Left lung (tissue), 10 donors: ENCODE data around the gene CNTN4. TPM values are rescaled to one million over a fixed set of nuclear protein-coding genes. Genes with fewer than 3 reads are reported as not detected.

Experiments
- ATAC-seq: fragments of 200-7000 bp; cut with Tn5 transposase; one replicate; pipeline ENCODE4 v1.9.1; 2020; ENCODE audit warnings: moderate library complexity
- DNase-seq, 4 donors: peaks; one replicate each; pipeline ENCODE4 v3.0.0-alpha.2; 2013 to 2020
- H3K27ac ChIP-seq, 2 donors: fragments of 200-600 bp; sonication (generic) in 1 of 2; one replicate each; pipeline versions ENCODE4 v1.5.0 to v1.8.0; 2020 to 2021
- H3K27me3 ChIP-seq, 2 donors: fragments of 200-600 bp; sonication (generic) in 1 of 2; one replicate each; pipeline versions ENCODE4 v1.5.0 to v1.8.0; 2020 to 2021
- H3K36me3 ChIP-seq, 2 donors: fragments of 200-600 bp; sonication (generic) in 1 of 2; one replicate each; pipeline versions ENCODE4 v1.5.0 to v1.8.0; 2020 to 2021
- H3K4me1 ChIP-seq, 2 donors: fragments of 200-600 bp; one replicate each; pipeline ENCODE4 v1.8.0; 2021
- H3K4me3 ChIP-seq, 2 donors: fragments of 200-600 bp; sonication (generic) in 1 of 2; one replicate each; pipeline versions ENCODE4 v1.5.0 to v1.8.0; 2020 to 2021; ENCODE audit warnings: mild to moderate bottlenecking in 1 of 2
- H3K9me3 ChIP-seq, 2 donors: fragments of 200-600 bp; sonication (generic) in 1 of 2; one replicate each; pipeline versions ENCODE4 v1.5.0 to v1.8.0; 2020 to 2021
- CTCF ChIP-seq, 2 donors: fragments of 200-600 bp; sonication (generic) in 1 of 2; IDR thresholded peaks; one replicate each; pipeline versions ENCODE4 v1.5.0 to v1.8.0; 2021; ENCODE audit warnings: antibody characterized with exemption in 2 of 2
- intact Hi-C, 2 donors: fragments of 100-400 bp; cut with DNase I; formaldehyde crosslinking; loops; one replicate each; pipeline versions ENCODE4 v1.11.2 to v1.14.2; 2022
- polyA plus RNA-seq, 6 donors: library from polyadenylated mRNA; unstranded; fragments of 120-200 nt; gene quantifications; one replicate each; pipeline ENCODE4 v1.2.1, GENCODE V29; 2013; ENCODE audit not compliant: insufficient read length in 6 of 6
- total RNA-seq, 2 donors: library from RNA; stranded (reverse); fragmentation: NEBNext Ultra II Directional; extraction: Animal tissue kit (Norgen Biotek cat#: 25700); gene quantifications; one replicate each; pipeline ENCODE4 v1.2.1, GENCODE V29; 2021
- donor health status: DM: no; HTN: yes; CAD: no.
- donor health status: DM: no; HTN: no; CAD: no.

The CNTN4 gene
- total and polyA plus RNA-seq, 8 donors = 5.9 to 10.4 (median 8.2) TPM

GRCh38 chr3:2110597-2111117 is 12.0 kb downstream of the CNTN4 start:
- no peak for TF ChIP-seq CTCF (IDR thresholded peaks at IDR 0.05)
- ATAC-seq = no peak
- intact Hi-C loops = no loop called here
- Histone ChIP-seq H3K36me3 (no peaks in the 10 kb centered on the region), H3K4me3 (no peak overlapping the region), H3K9me3 (peaks cover 0 to 9% of the 10 kb centered on the region in 2 donors), H3K4me1 (no peaks in the 10 kb centered on the region), H3K27me3 (no peaks in the 10 kb centered on the region), H3K27ac (no peak overlapping the region)
- DNase-seq = no peak

GRCh38 chr3:2114617-2115275 is 16.1 kb downstream of the CNTN4 start:
- no peak for TF ChIP-seq CTCF (IDR thresholded peaks at IDR 0.05)
- Histone ChIP-seq H3K27ac (no peak overlapping the region), H3K9me3 (no peaks in the 10 kb centered on the region), H3K36me3 (no peaks in the 10 kb centered on the region), H3K4me3 (no peak overlapping the region), H3K27me3 (no peaks in the 10 kb centered on the region), H3K4me1 (no peaks in the 10 kb centered on the region)
- DNase-seq (no peak), ATAC-seq (no peak)
- intact Hi-C loops = no loop called here

- no peak overlapping the region for H3K4me3 ChIP-seq
- ATAC-seq (no peak), DNase-seq (no peak)
- no peak overlapping the region for H3K27ac ChIP-seq
- H3K36me3 ChIP-seq = no peaks in the 10 kb centered on the region
- H3K4me1 ChIP-seq = no peaks in the 10 kb centered on the region
- H3K9me3 ChIP-seq = no peaks in the 10 kb centered on the region
- intact Hi-C loops = no loop called here
- H3K27me3 ChIP-seq = no peaks in the 10 kb centered on the region
- no peak for TF ChIP-seq CTCF (IDR thresholded peaks at IDR 0.05)
Observed at GRCh38 chr3:2130726-2131125, 32.1 kb downstream of the CNTN4 start.

GRCh38 chr3:2133146-2133545 is 34.5 kb downstream of the CNTN4 start:
- Histone ChIP-seq H3K9me3 (no peaks in the 10 kb centered on the region), H3K27me3 (no peaks in the 10 kb centered on the region), H3K4me1 (no peaks in the 10 kb centered on the region), H3K4me3 (no peak overlapping the region), H3K27ac (no peak overlapping the region), H3K36me3 (no peaks in the 10 kb centered on the region)
- intact Hi-C loops = no loop called here
- ATAC-seq (no peak), DNase-seq (no peak)
- no peak for TF ChIP-seq CTCF (IDR thresholded peaks at IDR 0.05)

GRCh38 chr3:2137651-2138050 is 39.0 kb downstream of the CNTN4 start:
- H3K9me3 ChIP-seq = no peaks in the 10 kb centered on the region
- no peaks in the 10 kb centered on the region for H3K36me3 ChIP-seq
- DNase-seq = no peak
- no peak for TF ChIP-seq CTCF (IDR thresholded peaks at IDR 0.05)
- no peak overlapping the region for H3K27ac ChIP-seq
- intact Hi-C loops = no loop called here
- no peaks in the 10 kb centered on the region for H3K4me1 ChIP-seq
- H3K27me3 ChIP-seq = no peaks in the 10 kb centered on the region
- ATAC-seq = no peak
- no peak overlapping the region for H3K4me3 ChIP-seq
